ENCODE measurements around the gene MTCL1. TPM values are rescaled to one million over a fixed set of nuclear protein-coding genes. Genes with fewer than 3 reads are reported as not detected.
A peak's percentile ranks its signal among the peaks of the same experiment; 100 is the strongest.

MTCL1 gene
- total RNA-seq, 1 experiment from 2014 or later = 50.1 TPM

GRCh38 chr18:8704361-8705237 lies 757 bp upstream of the MTCL1 start:
- Histone ChIP-seq H3K4me1 (ENCODE audit: control insufficient read depth, insufficient read depth, low read length) (peaks cover 22% of the 10 kb centered on the region), H3K36me3 (ENCODE audit: control insufficient read depth, insufficient read depth, low read length) (no peaks in the 10 kb centered on the region), H3K27me3 (ENCODE audit: control insufficient read depth, insufficient read depth, low read length) (no peaks in the 10 kb centered on the region), H3K4me3 (ENCODE audit: low read depth in 2 of 2, low read length in 2 of 2) (peak overlapping the region; percentile 59 to 66), H3K27ac (ENCODE audit: low read length) (peak overlapping the region; percentile 85), H3K9me3 (ENCODE audit: control insufficient read depth, insufficient read depth, low read depth, low read length) (no peaks in the 10 kb centered on the region)
- in situ Hi-C loops (cut with HindIII; ENCODE audit: low pct_unique_long_range_greater_than_20kb, low sequenced_read_pairs) (no loop called here), intact Hi-C loops (cut with micrococcal nuclease; ENCODE audit: unreplicated experiment) (no loop called here)
- no peak for TF ChIP-seq TCF7L2 (IDR thresholded peaks at IDR 0.05; ENCODE audit: low read depth, low read length)
- peak; percentile 52; the same call in 1 of the 2 replicates for TF ChIP-seq POLR2AphosphoS5 (IDR thresholded peaks at IDR 0.05; ENCODE audit: low read depth, low read length)
- no peak for TF ChIP-seq CTCF (IDR thresholded peaks at IDR 0.05)
- TF ChIP-seq SIN3A (IDR thresholded peaks at IDR 0.05; ENCODE audit: borderline replicate concordance, insufficient read depth, low read depth, low read length) = no peak
- TF ChIP-seq REST (IDR thresholded peaks at IDR 0.05; ENCODE audit: insufficient read depth in 1 of 2, low read depth in 2 of 2, low read length in 1 of 2) = no peak
- no TSS peak for BruUV-seq (replicated peaks)
- peak; percentile 81 for ATAC-seq
- ChIA-PET POLR2A (no interaction called here), CTCF (interaction anchor here (0.6 kb wide), 1 partner anchor 34 kb away, joined by 8 read pairs; no protein-coding TSS in a partner anchor)
- DNase-seq (ENCODE audit: low read depth, low spot score) = no peak

GRCh38 chr18:8705961-8706790 lies 820 bp downstream of the MTCL1 start:
- Histone ChIP-seq H3K9me3 (ENCODE audit: control insufficient read depth, insufficient read depth, low read depth, low read length) (no peaks in the 10 kb centered on the region), H3K27me3 (ENCODE audit: control insufficient read depth, insufficient read depth, low read length) (no peaks in the 10 kb centered on the region), H3K4me1 (ENCODE audit: control insufficient read depth, insufficient read depth, low read length) (peaks cover 25% of the 10 kb centered on the region), H3K4me3 (ENCODE audit: low read depth in 2 of 2, low read length in 2 of 2) (peak overlapping the region; percentile 59 to 79), H3K36me3 (ENCODE audit: control insufficient read depth, insufficient read depth, low read length) (no peaks in the 10 kb centered on the region), H3K27ac (ENCODE audit: low read length) (peak overlapping the region; percentile 80; the same call in 1 of the 2 replicates)
- in situ Hi-C loops (cut with HindIII; ENCODE audit: low pct_unique_long_range_greater_than_20kb, low sequenced_read_pairs) (no loop called here), intact Hi-C loops (cut with micrococcal nuclease; ENCODE audit: unreplicated experiment) (no loop called here)
- no TSS peak for BruUV-seq (replicated peaks)
- ATAC-seq (peak; percentile 2), DNase-seq (ENCODE audit: low read depth, low spot score) (no peak)
- CTCF ChIA-PET = interaction anchor here (0.6 to 1.6 kb wide), 2 partner anchors 9 to 279 kb away, joined by 3 to 5 read pairs; no protein-coding TSS in a partner anchor
- no peak for TF ChIP-seq CTCF (IDR thresholded peaks at IDR 0.05)
- no peak for TF ChIP-seq REST (IDR thresholded peaks at IDR 0.05; ENCODE audit: insufficient read depth in 1 of 2, low read depth in 2 of 2, low read length in 1 of 2)
- no peak for TF ChIP-seq TCF7L2 (IDR thresholded peaks at IDR 0.05; ENCODE audit: low read depth, low read length)
- TF ChIP-seq POLR2AphosphoS5 (IDR thresholded peaks at IDR 0.05; ENCODE audit: low read depth, low read length) = no peak
- no peak for TF ChIP-seq SIN3A (IDR thresholded peaks at IDR 0.05; ENCODE audit: borderline replicate concordance, insufficient read depth, low read depth, low read length)
- POLR2A ChIA-PET = no interaction called here
